WTC11 (cell line): ENCODE measurements around the gene PUM1. TPM values are rescaled to one million over a fixed set of nuclear protein-coding genes. Genes with fewer than 3 reads are reported as not detected.
A peak's percentile ranks its signal among the peaks of the same experiment; 100 is the strongest.

Experiments used
- ATAC-seq: fragments of 200-7000 bp; cut with Tn5 transposase; 2 replicates; pipeline ENCODE4 v1.10.0; 2021; ENCODE audit warnings: mild to moderate bottlenecking, moderate library complexity
- CTCF ChIA-PET: fragments of 300-600 bp; sonication (Branson Sonifier 250); formaldehyde crosslinking; loops from one replicate; lab custom pipeline; 2021; ENCODE audit warnings: antibody characterized with exemption; lab: Charles Lee
- POLR2A ChIA-PET: fragments of 350-600 bp; sonication (Branson Sonifier 250); formaldehyde crosslinking; loops from one replicate; lab custom pipeline; 2021; ENCODE audit warnings: antibody characterized with exemption; lab: Charles Lee
- DNase-seq: peaks from one replicate; pipeline ENCODE4 v3.0.0; 2021; ENCODE audit warnings: low spot score
- H3K27ac Mint-ChIP-seq: 2 replicates; pipeline ENCODE4 v1.8.0; 2021; ENCODE audit warnings: mixed read lengths
- H3K27me3 Mint-ChIP-seq: 2 replicates; pipeline ENCODE4 v1.8.0; 2021; ENCODE audit warnings: low read depth, mild to moderate bottlenecking, moderate library complexity, mixed read lengths
- H3K36me3 Mint-ChIP-seq: 2 replicates; pipeline ENCODE4 v1.8.0; 2021; ENCODE audit warnings: mixed read lengths
- H3K4me1 Mint-ChIP-seq: 2 replicates; pipeline ENCODE4 v1.8.0; 2022; ENCODE audit warnings: mixed read lengths
- H3K4me3 Mint-ChIP-seq: 2 replicates; pipeline ENCODE4 v1.8.0; 2021; ENCODE audit warnings: mild to moderate bottlenecking, moderate library complexity, mixed read lengths
- H3K9me3 Mint-ChIP-seq: 2 replicates; pipeline ENCODE4 v1.8.0; 2021; ENCODE audit warnings: mixed read lengths
- ETV6 ChIP-seq: sonication (generic); formaldehyde crosslinking; IDR thresholded peaks from 2 replicates; pipeline ENCODE4 v1.8.1; 2022; ENCODE audit warnings: mild to moderate bottlenecking, missing genetic modification reagents
- GTF2I ChIP-seq: fragments of 250-450 bp; sonication (Bioruptor Pico); conservative IDR thresholded peaks from 2 replicates; pipeline ENCODE4 v1.4.0; 2021; ENCODE audit warnings: mild to moderate bottlenecking
- KAT7 ChIP-seq: sonication (generic); formaldehyde crosslinking; IDR thresholded peaks from 2 replicates; pipeline ENCODE4 v1.8.1; 2023; ENCODE audit warnings: missing genetic modification reagents, mild to moderate bottlenecking, borderline replicate concordance
- MXD4 ChIP-seq: fragments of 250-450 bp; sonication (Bioruptor Pico); IDR thresholded peaks from 2 replicates; pipeline ENCODE4 v1.8.0; 2021; ENCODE audit warnings: mild to moderate bottlenecking, moderate library complexity, borderline replicate concordance
- NFYB ChIP-seq: sonication (generic); formaldehyde crosslinking; conservative IDR thresholded peaks from 2 replicates; pipeline ENCODE4 v1.8.0; 2022; ENCODE audit warnings: low read depth, missing genetic modification reagents
- NR1H2 ChIP-seq: sonication (generic); formaldehyde crosslinking; IDR thresholded peaks from 2 replicates; pipeline ENCODE4 v1.9.0; 2021; ENCODE audit warnings: mild to moderate bottlenecking, moderate library complexity, missing genetic modification reagents
- SMAD4 ChIP-seq: sonication (generic); formaldehyde crosslinking; IDR thresholded peaks from 2 replicates; pipeline ENCODE4 v1.8.0; 2022; ENCODE audit warnings: mild to moderate bottlenecking, missing genetic modification reagents
- SP1 ChIP-seq: sonication (generic); formaldehyde crosslinking; conservative IDR thresholded peaks from 2 replicates; pipeline ENCODE4 v1.8.1; 2022; ENCODE audit warnings: missing genetic modification reagents
- ZNF121 ChIP-seq: sonication (generic); formaldehyde crosslinking; IDR thresholded peaks from 2 replicates; pipeline ENCODE4 v1.8.0; 2023; ENCODE audit warnings: missing genetic modification reagents
- ZNF232 ChIP-seq: sonication (generic); formaldehyde crosslinking; IDR thresholded peaks from 2 replicates; pipeline ENCODE4 v1.8.0; 2022; ENCODE audit warnings: mild to moderate bottlenecking, missing genetic modification reagents
- ZNF671 ChIP-seq: fragments of 250-450 bp; sonication (Bioruptor Pico); IDR thresholded peaks from 2 replicates; pipeline ENCODE4 v1.8.0; 2021; ENCODE audit warnings: mild to moderate bottlenecking
- total RNA-seq: library from RNA; stranded (reverse); gene quantifications from 3 replicates; pipeline ENCODE4 v1.2.3, GENCODE V29; 2021
- TF ChIP-seq, protein P1 (sequence below): fragments of 200-600 bp; IDR thresholded peaks from 2 replicates; pipeline ENCODE4 v1.8.0; 2022; ENCODE audit warnings: antibody characterized with exemption
- TF ChIP-seq, protein P2 (sequence below): sonication (generic); formaldehyde crosslinking; IDR thresholded peaks from 2 replicates; pipeline ENCODE4 v1.8.1; 2023; ENCODE audit warnings: mild to moderate bottlenecking, missing genetic modification reagents
- TF ChIP-seq, protein P3 (sequence below): fragments of 250-450 bp; sonication (Bioruptor Pico); conservative IDR thresholded peaks from 2 replicates; pipeline ENCODE4 v1.9.0; 2021; ENCODE audit warnings: mild to moderate bottlenecking
- TF ChIP-seq, protein P4 (sequence below): sonication (generic); formaldehyde crosslinking; IDR thresholded peaks from 2 replicates; pipeline ENCODE4 v1.8.0; 2023; ENCODE audit warnings: missing genetic modification reagents
- TF ChIP-seq, protein P5 (sequence below): sonication (generic); formaldehyde crosslinking; IDR thresholded peaks from 2 replicates; pipeline ENCODE4 v1.8.1; 2023; ENCODE audit warnings: mild to moderate bottlenecking, missing genetic modification reagents, moderate library complexity
- TF ChIP-seq, protein P6 (sequence below): sonication (generic); formaldehyde crosslinking; IDR thresholded peaks from 2 replicates; pipeline ENCODE4 v1.8.0; 2023; ENCODE audit warnings: mild to moderate bottlenecking, missing genetic modification reagents
- TF ChIP-seq, protein P7 (sequence below): sonication (generic); formaldehyde crosslinking; IDR thresholded peaks from 2 replicates; pipeline ENCODE4 v1.8.1; 2023; ENCODE audit warnings: mild to moderate bottlenecking, moderate library complexity, missing genetic modification reagents
- TF ChIP-seq, protein P8 (sequence below): sonication (generic); formaldehyde crosslinking; conservative IDR thresholded peaks from 2 replicates; pipeline ENCODE4 v1.8.1; 2022; ENCODE audit warnings: mild to moderate bottlenecking, missing genetic modification reagents

The PUM1 gene
- total RNA-seq, 1 experiment from 2014 or later = 147 TPM

DNA sequence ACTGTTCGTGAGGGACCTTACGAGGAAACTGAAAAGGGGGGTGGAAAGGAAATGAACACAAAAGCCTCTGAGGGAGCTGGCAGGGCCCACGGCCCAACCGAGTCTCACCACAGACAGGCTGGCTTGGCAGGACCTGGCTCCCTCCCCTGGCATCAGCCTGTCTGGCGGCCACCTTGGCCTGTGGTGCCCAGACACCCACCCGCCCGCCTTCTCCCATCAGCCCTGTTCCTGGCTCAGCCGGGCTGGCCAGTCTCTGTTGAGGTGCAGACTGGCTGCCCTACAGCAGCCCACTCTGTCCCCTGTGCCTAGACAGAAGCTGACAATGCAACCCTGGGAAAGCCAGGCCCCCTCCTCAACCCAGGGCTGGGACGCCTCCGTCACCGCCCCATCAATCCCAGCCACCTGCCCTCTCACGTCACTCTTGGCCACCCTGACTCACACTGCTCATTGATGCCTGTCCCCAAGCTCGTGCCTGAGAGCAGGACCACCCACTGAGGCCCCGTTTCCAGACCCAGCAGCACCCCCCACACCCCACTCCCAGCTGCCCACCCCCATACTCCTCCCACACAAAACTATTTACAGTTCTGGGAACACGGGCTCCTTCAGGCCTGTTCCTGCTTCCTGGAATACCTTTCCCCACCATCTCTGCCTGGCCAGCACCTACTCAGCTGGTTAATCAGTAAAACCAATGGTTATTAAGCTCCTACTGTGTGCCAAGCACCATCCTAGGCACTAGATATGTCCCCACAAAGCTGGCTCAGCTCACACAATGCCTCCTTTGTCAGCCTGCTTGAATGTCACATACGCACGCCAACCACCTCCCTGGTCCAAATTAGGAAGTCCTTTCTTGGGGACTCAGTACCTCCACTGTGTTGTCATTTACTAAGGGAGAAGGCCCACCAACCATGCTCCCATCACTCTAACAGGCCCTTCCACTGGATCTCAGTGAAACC lies 179.7 kb downstream of the PUM1 start:
- H3K36me3 Mint-ChIP-seq = no peaks in the 10 kb centered on the region
- DNase-seq = no peak
- H3K4me1 Mint-ChIP-seq = peaks cover 30% of the 10 kb centered on the region
- peak overlapping the region; percentile 83; the same call in 1 of the 2 replicates for H3K27ac Mint-ChIP-seq
- H3K27me3 Mint-ChIP-seq = no peaks in the 10 kb centered on the region
- TF ChIP-seq KAT7 (no peak), NR1H2 (CRISPR knock-in tag) (no peak), SP1 (CRISPR knock-in tag) (no peak), GTF2I (CRISPR knock-in tag) (no peak), MXD4 (CRISPR knock-in tag) (no peak), ETV6 (CRISPR knock-in tag) (no peak), SMAD4 (CRISPR knock-in tag) (no peak), ZNF232 (CRISPR knock-in tag) (no peak), ZNF121 (CRISPR knock-in tag) (no peak), NFYB (CRISPR knock-in tag) (no peak), ZNF671 (CRISPR knock-in tag) (no peak)
- TF ChIP-seq, protein P1, sequence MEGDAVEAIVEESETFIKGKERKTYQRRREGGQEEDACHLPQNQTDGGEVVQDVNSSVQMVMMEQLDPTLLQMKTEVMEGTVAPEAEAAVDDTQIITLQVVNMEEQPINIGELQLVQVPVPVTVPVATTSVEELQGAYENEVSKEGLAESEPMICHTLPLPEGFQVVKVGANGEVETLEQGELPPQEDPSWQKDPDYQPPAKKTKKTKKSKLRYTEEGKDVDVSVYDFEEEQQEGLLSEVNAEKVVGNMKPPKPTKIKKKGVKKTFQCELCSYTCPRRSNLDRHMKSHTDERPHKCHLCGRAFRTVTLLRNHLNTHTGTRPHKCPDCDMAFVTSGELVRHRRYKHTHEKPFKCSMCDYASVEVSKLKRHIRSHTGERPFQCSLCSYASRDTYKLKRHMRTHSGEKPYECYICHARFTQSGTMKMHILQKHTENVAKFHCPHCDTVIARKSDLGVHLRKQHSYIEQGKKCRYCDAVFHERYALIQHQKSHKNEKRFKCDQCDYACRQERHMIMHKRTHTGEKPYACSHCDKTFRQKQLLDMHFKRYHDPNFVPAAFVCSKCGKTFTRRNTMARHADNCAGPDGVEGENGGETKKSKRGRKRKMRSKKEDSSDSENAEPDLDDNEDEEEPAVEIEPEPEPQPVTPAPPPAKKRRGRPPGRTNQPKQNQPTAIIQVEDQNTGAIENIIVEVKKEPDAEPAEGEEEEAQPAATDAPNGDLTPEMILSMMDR = no peak
- TF ChIP-seq, protein P2, sequence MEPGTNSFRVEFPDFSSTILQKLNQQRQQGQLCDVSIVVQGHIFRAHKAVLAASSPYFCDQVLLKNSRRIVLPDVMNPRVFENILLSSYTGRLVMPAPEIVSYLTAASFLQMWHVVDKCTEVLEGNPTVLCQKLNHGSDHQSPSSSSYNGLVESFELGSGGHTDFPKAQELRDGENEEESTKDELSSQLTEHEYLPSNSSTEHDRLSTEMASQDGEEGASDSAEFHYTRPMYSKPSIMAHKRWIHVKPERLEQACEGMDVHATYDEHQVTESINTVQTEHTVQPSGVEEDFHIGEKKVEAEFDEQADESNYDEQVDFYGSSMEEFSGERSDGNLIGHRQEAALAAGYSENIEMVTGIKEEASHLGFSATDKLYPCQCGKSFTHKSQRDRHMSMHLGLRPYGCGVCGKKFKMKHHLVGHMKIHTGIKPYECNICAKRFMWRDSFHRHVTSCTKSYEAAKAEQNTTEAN (CRISPR knock-in tag) = no peak
- TF ChIP-seq, protein P3, sequence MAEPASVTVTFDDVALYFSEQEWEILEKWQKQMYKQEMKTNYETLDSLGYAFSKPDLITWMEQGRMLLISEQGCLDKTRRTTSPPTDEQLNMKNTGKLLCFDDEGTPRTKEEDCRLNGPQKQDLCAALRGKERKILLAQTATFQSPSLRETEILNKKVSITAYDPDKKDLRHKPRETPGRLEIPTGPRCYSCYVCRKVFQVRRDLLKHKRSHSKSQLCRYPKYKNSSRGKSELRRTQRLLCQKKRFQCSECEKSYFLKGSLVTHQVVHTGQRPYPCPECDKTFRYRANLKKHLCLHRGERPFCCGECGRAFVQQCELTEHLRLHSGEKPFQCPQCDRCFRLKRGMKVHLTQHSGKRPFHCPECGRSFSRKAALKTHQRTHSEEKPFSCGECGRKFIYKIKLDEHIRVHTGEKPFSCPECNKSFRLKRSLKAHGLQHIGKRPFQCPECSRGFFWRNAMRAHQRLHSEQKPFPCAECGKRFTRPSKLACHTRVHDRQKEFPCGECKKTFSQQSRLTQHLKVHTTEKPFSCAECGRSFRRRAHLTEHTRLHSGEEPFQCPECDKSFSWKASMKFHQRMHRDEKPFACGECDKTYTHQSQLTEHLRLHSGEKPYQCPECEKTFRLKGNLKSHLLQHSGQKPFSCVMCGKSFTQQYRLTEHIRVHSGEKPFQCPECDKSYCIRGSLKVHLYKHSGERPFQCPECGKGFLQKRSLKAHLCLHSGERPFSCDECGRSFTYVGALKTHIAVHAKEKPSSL = no peak
- TF ChIP-seq, protein P4, sequence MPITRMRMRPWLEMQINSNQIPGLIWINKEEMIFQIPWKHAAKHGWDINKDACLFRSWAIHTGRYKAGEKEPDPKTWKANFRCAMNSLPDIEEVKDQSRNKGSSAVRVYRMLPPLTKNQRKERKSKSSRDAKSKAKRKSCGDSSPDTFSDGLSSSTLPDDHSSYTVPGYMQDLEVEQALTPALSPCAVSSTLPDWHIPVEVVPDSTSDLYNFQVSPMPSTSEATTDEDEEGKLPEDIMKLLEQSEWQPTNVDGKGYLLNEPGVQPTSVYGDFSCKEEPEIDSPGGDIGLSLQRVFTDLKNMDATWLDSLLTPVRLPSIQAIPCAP (CRISPR knock-in tag) = no peak
- TF ChIP-seq, protein P5, sequence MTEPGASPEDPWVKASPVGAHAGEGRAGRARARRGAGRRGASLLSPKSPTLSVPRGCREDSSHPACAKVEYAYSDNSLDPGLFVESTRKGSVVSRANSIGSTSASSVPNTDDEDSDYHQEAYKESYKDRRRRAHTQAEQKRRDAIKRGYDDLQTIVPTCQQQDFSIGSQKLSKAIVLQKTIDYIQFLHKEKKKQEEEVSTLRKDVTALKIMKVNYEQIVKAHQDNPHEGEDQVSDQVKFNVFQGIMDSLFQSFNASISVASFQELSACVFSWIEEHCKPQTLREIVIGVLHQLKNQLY = no peak
- TF ChIP-seq, protein P6, sequence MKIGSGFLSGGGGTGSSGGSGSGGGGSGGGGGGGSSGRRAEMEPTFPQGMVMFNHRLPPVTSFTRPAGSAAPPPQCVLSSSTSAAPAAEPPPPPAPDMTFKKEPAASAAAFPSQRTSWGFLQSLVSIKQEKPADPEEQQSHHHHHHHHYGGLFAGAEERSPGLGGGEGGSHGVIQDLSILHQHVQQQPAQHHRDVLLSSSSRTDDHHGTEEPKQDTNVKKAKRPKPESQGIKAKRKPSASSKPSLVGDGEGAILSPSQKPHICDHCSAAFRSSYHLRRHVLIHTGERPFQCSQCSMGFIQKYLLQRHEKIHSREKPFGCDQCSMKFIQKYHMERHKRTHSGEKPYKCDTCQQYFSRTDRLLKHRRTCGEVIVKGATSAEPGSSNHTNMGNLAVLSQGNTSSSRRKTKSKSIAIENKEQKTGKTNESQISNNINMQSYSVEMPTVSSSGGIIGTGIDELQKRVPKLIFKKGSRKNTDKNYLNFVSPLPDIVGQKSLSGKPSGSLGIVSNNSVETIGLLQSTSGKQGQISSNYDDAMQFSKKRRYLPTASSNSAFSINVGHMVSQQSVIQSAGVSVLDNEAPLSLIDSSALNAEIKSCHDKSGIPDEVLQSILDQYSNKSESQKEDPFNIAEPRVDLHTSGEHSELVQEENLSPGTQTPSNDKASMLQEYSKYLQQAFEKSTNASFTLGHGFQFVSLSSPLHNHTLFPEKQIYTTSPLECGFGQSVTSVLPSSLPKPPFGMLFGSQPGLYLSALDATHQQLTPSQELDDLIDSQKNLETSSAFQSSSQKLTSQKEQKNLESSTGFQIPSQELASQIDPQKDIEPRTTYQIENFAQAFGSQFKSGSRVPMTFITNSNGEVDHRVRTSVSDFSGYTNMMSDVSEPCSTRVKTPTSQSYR (CRISPR knock-in tag) = no peak
- TF ChIP-seq, protein P7, sequence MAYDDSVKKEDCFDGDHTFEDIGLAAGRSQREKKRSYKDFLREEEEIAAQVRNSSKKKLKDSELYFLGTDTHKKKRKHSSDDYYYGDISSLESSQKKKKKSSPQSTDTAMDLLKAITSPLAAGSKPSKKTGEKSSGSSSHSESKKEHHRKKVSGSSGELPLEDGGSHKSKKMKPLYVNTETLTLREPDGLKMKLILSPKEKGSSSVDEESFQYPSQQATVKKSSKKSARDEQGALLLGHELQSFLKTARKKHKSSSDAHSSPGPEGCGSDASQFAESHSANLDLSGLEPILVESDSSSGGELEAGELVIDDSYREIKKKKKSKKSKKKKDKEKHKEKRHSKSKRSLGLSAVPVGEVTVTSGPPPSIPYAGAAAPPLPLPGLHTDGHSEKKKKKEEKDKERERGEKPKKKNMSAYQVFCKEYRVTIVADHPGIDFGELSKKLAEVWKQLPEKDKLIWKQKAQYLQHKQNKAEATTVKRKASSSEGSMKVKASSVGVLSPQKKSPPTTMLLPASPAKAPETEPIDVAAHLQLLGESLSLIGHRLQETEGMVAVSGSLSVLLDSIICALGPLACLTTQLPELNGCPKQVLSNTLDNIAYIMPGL (CRISPR knock-in tag) = no peak
- TF ChIP-seq, protein P8, sequence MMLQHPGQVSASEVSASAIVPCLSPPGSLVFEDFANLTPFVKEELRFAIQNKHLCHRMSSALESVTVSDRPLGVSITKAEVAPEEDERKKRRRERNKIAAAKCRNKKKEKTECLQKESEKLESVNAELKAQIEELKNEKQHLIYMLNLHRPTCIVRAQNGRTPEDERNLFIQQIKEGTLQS (CRISPR knock-in tag) = no peak
- no peak overlapping the region for H3K4me3 Mint-ChIP-seq
- ChIA-PET POLR2A (interaction anchor here (0.5 to 1.0 kb wide), 2 partner anchors 62 to 1274 kb away, joined by 4 to 7 read pairs; no protein-coding TSS in a partner anchor), CTCF (interaction anchor here (0.6 to 2.4 kb wide), 2 partner anchors 24 to 84 kb away, joined by 3 to 10 read pairs; no protein-coding TSS in a partner anchor)
- ATAC-seq = no peak
- no peaks in the 10 kb centered on the region for H3K9me3 Mint-ChIP-seq
